Endothelial cell of umbilical vein (primary cell): ENCODE data around the gene CPLX1. TPM values are rescaled to one million over a fixed set of nuclear protein-coding genes. Genes with fewer than 3 reads are reported as not detected.

ENCODE experiments used
- BruUV-seq: library from RNA; stranded (reverse); fragments of 400-500 nt; replicated peaks from 2 replicates; lab custom pipeline; 2021; lab: Mats Ljungman, UMichigan
- CTCF ChIA-PET: fragments of 300-600, 350-600 bp; sonication (Branson Sonifier 250); formaldehyde crosslinking; loops from one replicate; lab custom pipeline; 2021; ENCODE audit warnings: antibody characterized with exemption, inconsistent platforms; lab: Charles Lee
- POLR2A ChIA-PET: fragments of 300-600, 350-600 bp; sonication (Branson Sonifier 250); formaldehyde crosslinking; loops from one replicate; lab custom pipeline; 2021; ENCODE audit warnings: antibody characterized with exemption, inconsistent platforms; lab: Charles Lee
- DNase-seq: peaks from one replicate; pipeline ENCODE4 v3.0.0-alpha.2; 2011; ENCODE audit warnings: low read depth, low spot score
- FAIRE-seq: peaks from 2 replicates; lab custom pipeline; 2011; peaks lifted over from hg19 to GRCh38; lab: Jason Lieb, UNC
- H2AFZ ChIP-seq: 2 replicates; pipeline ENCODE4 v1.6.0; 2012; ENCODE audit warnings: low read depth, low read length, control low read depth, inconsistent platforms
- H3K27ac ChIP-seq: 2 replicates; pipeline ENCODE4 v1.5.1; 2011; ENCODE audit warnings: low read depth, mild to moderate bottlenecking, control low read depth, low read length, moderate library complexity; ENCODE audit not compliant: insufficient read depth
- H3K27me3 ChIP-seq, 2 experiments: 2 replicates each; pipeline versions ENCODE4 v1.6.0 to v1.6.1; 2011; ENCODE audit warnings: low read length in 2 of 2, mixed read lengths in 1 of 2; ENCODE audit not compliant: control insufficient read depth in 2 of 2, insufficient read depth in 2 of 2
- H3K36me3 ChIP-seq, 2 experiments: 2 replicates in 1 of 2; 3 replicates in 1 of 2; pipeline ENCODE4 v1.5.1; 2011; ENCODE audit warnings: low read length in 2 of 2, mild to moderate bottlenecking in 1 of 2, moderate library complexity in 1 of 2; ENCODE audit not compliant: control insufficient read depth in 2 of 2, insufficient read depth in 2 of 2; ENCODE audit errors: extremely low read depth in 1 of 2
- H3K4me1 ChIP-seq: 3 replicates; pipeline ENCODE4 v1.5.1; 2011; ENCODE audit warnings: mild to moderate bottlenecking, low read length; ENCODE audit not compliant: control insufficient read depth, insufficient read depth; ENCODE audit errors: extremely low read depth
- H3K4me2 ChIP-seq: 2 replicates; pipeline ENCODE4 v1.6.1; 2011; ENCODE audit warnings: low read length, control low read depth, mixed read lengths; ENCODE audit not compliant: insufficient read depth
- H3K4me3 ChIP-seq, 3 experiments: fragments of 200-600 bp in 1 of 3; sonication (generic), shearing (Covaris generic) in 1 of 3; replicated peaks in 1 of 3; 2 replicates each; pipeline ENCODE4 v1.5.1; 2011 to 2016; ENCODE audit warnings: control low read depth in 3 of 3, low read length in 3 of 3, mild to moderate bottlenecking in 2 of 3, inconsistent platforms in 1 of 3, low read depth in 1 of 3, moderate library complexity in 1 of 3; ENCODE audit not compliant: insufficient read depth in 1 of 3
- H3K79me2 ChIP-seq: 2 replicates; pipeline ENCODE4 v1.6.0; 2012; ENCODE audit warnings: low read length, inconsistent platforms; ENCODE audit not compliant: control insufficient read depth, insufficient read depth
- H3K9ac ChIP-seq: replicated peaks from 2 replicates; pipeline ENCODE3; 2011; ENCODE audit warnings: low read length, control low read depth; ENCODE audit not compliant: insufficient read depth; ENCODE audit errors: extremely low read depth
- H3K9me1 ChIP-seq: replicated peaks from 3 replicates; pipeline ENCODE4 v1.6.0; 2011; ENCODE audit warnings: mild to moderate bottlenecking, low read length; ENCODE audit not compliant: control insufficient read depth, insufficient read depth; ENCODE audit errors: extremely low read depth
- H3K9me3 ChIP-seq: replicated peaks from 2 replicates; pipeline ENCODE4 v1.5.1; 2012; ENCODE audit warnings: low read length, inconsistent platforms; ENCODE audit not compliant: control insufficient read depth, insufficient read depth
- H4K20me1 ChIP-seq: replicated peaks from 2 replicates; pipeline ENCODE3; 2011; ENCODE audit warnings: mild to moderate bottlenecking, low read length; ENCODE audit not compliant: control insufficient read depth, insufficient read depth; ENCODE audit errors: extremely low read depth
- CTCF ChIP-seq, 2 donors: IDR thresholded peaks; 1 replicate in 1 of 2; 2 replicates in 1 of 2; pipeline ENCODE4 v1.5.1; 2011; ENCODE audit warnings: low read length in 2 of 2, mild to moderate bottlenecking in 2 of 2, moderate library complexity in 2 of 2, control low read depth in 1 of 2, inconsistent platforms in 1 of 2, low read depth in 1 of 2; ENCODE audit not compliant: insufficient read depth in 1 of 2; ENCODE audit errors: extremely low read depth in 1 of 2
- EZH2 ChIP-seq: IDR thresholded peaks from 2 replicates; pipeline ENCODE4 v1.6.1; 2012; ENCODE audit warnings: borderline replicate concordance, low read depth, mild to moderate bottlenecking, moderate library complexity, low read length, inconsistent platforms; ENCODE audit not compliant: severe bottlenecking
- FOS ChIP-seq: IDR thresholded peaks from 2 replicates; pipeline ENCODE4 v1.6.1; 2011; ENCODE audit warnings: mild to moderate bottlenecking, low read length, moderate library complexity, borderline replicate concordance; ENCODE audit not compliant: insufficient read depth
- GATA2 ChIP-seq: IDR thresholded peaks from 2 replicates; pipeline ENCODE4 v1.7.0; 2011; ENCODE audit warnings: low read depth, mild to moderate bottlenecking, moderate library complexity, mixed read lengths, low read length; ENCODE audit not compliant: insufficient read length, insufficient read depth
- JUN ChIP-seq: IDR thresholded peaks from 2 replicates; pipeline ENCODE4 v1.6.1; 2011; ENCODE audit warnings: borderline replicate concordance, low read depth; ENCODE audit not compliant: insufficient read length, insufficient read depth
- MAX ChIP-seq: IDR thresholded peaks from 2 replicates; pipeline ENCODE4 v1.6.1; 2011; ENCODE audit not compliant: insufficient read depth, insufficient read length
- MYC ChIP-seq: IDR thresholded peaks from one replicate; pipeline ENCODE4 v1.6.1; 2011; ENCODE audit warnings: mild to moderate bottlenecking, low read depth, low read length
- POLR2A ChIP-seq: IDR thresholded peaks from 2 replicates; pipeline ENCODE4 v1.6.1; 2012; ENCODE audit warnings: low read depth, mild to moderate bottlenecking, control low read depth, low read length
- POLR2AphosphoS5 ChIP-seq: IDR thresholded peaks from 2 replicates; pipeline ENCODE4 v1.6.1; 2012; ENCODE audit warnings: low read depth, mild to moderate bottlenecking, control low read depth, low read length, moderate library complexity; ENCODE audit not compliant: insufficient read depth
- dilution Hi-C: fragments of 300-500 bp; cut with MboI; formaldehyde crosslinking; loops from one replicate; pipeline ENCODE4 v1.15.0; 2019; ENCODE audit warnings: low sequenced_read_pairs; ENCODE audit not compliant: extremely low pct_ligation_motif_present
- intact Hi-C: fragments of 100-400 bp; cut with micrococcal nuclease; formaldehyde crosslinking; loops from one replicate; pipeline ENCODE4 v1.10.0; 2022
- polyA plus RNA-seq, 4 experiments: library from polyadenylated mRNA; depleted of rRNA in 3 of 4; stranded (reverse) in 3 of 4; unstranded in 1 of 4; fragments of >200 nt; gene quantifications; 2 replicates each; pipeline versions ENCODE4 v1.2.1 to v1.2.3, GENCODE V29; 2011 to 2012; ENCODE audit warnings: missing spikeins in 1 of 4
- total RNA-seq: library from RNA; stranded (reverse); gene quantifications from 2 replicates; pipeline ENCODE4 v1.2.3, GENCODE V29; 2021

Gene CPLX1
- total and polyA plus RNA-seq, 2 donors (not counting 3 experiments of a cell fraction or from before 2014, with no cell fraction given) = 1.0 to 1.8 TPM

GRCh38 chr4:772118-772517 is 53.8 kb downstream of the CPLX1 start:
- Histone ChIP-seq H3K79me2 (peaks cover 76% of the 10 kb centered on the region), H3K27ac (no peak overlapping the region), H3K9me3 (no peaks in the 10 kb centered on the region), H4K20me1 (no peaks in the 10 kb centered on the region), H3K27me3 (no peaks in the 10 kb centered on the region), H3K36me3 (peaks cover 18 to 32% of the 10 kb centered on the region in 2 experiments), H3K4me2 (no peak overlapping the region), H3K4me3 (no peak overlapping the region), H3K9ac (no peak overlapping the region), H3K4me1 (no peaks in the 10 kb centered on the region), H2AFZ (no peak overlapping the region), H3K9me1 (no peaks in the 10 kb centered on the region)
- CTCF ChIA-PET = interaction anchor here (1.4 kb wide), 1 partner anchor 31 kb away, joined by 3 read pairs; no protein-coding TSS in a partner anchor
- intact Hi-C loops (no loop called here), dilution Hi-C loops (no loop called here)
- DNase-seq (no peak), FAIRE-seq (no peak)
- no peak for TF ChIP-seq CTCF (IDR thresholded peaks at IDR 0.05; ENCODE audit: extremely low read depth in 1 of 2, insufficient read depth in 1 of 2, low read depth in 1 of 2, low read length in 2 of 2)
- POLR2A ChIA-PET = no interaction called here
- BruUV-seq = no TSS peak

GRCh38 chr4:771464-771863 is 54.5 kb downstream of the CPLX1 start:
- CTCF ChIA-PET = interaction anchor here (0.6 to 1.4 kb wide), 2 partner anchors 15 to 31 kb away, joined by 3 read pairs; no protein-coding TSS in a partner anchor
- DNase-seq (no peak), FAIRE-seq (no peak)
- Histone ChIP-seq H3K27ac (no peak overlapping the region), H3K9me1 (no peaks in the 10 kb centered on the region), H3K4me3 (no peak overlapping the region), H3K9ac (no peak overlapping the region), H3K36me3 (peaks cover 18 to 28% of the 10 kb centered on the region in 2 experiments), H4K20me1 (no peaks in the 10 kb centered on the region), H3K4me1 (no peaks in the 10 kb centered on the region), H3K4me2 (no peak overlapping the region), H3K9me3 (no peaks in the 10 kb centered on the region), H3K79me2 (peaks cover 71% of the 10 kb centered on the region), H3K27me3 (no peaks in the 10 kb centered on the region), H2AFZ (no peak overlapping the region)
- dilution Hi-C loops (no loop called here), intact Hi-C loops (no loop called here)
- no peak for TF ChIP-seq MYC
- no peak for TF ChIP-seq POLR2A
- TF ChIP-seq CTCF (IDR thresholded peaks at IDR 0.05; ENCODE audit: extremely low read depth in 1 of 2, insufficient read depth in 1 of 2, low read depth in 1 of 2, low read length in 2 of 2) = no peak
- no peak for TF ChIP-seq EZH2
- TF ChIP-seq MAX = no peak
- TF ChIP-seq GATA2 = no peak
- no peak for TF ChIP-seq POLR2AphosphoS5
- TF ChIP-seq JUN = no peak
- no peak for TF ChIP-seq FOS
- POLR2A ChIA-PET = no interaction called here
- BruUV-seq = no TSS peak
